Measurements from ENCODE around the gene PCDH9.

The PCDH9 gene

DNA sequence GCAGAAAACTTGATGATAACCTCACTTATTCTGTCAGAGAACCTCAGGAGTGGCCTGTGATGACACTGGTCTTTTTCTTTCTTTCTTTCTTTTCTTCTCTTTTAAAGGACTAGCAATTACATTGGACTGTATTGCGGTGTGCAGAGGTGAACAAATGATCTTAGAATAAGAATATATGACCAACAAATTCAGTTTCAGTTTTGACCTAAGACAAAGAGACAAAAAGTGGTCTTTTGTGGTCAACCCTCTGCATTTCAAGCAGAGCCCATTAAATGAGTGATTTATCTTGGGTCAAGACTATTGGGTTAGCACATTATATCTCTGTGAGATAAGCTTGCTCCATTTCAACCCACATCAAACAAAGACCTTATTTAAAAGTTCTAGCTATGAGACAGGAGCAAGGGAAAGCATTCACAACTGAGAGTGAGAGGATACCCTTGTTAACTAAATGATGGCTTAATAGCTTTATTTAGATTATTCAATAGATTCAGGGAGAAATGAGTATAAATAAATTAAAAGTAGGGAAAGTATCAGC is 644.4 kb downstream of the PCDH9 start:
- no peak for DNase-seq (ENCODE audit: extremely low read depth, insufficient read length)
- no peak overlapping the region for H3K4me3 ChIP-seq (replicated peaks; ENCODE audit: low read depth, low read length)
- no peaks in the 10 kb centered on the region for H3K36me3 ChIP-seq (ENCODE audit: control insufficient read depth, insufficient read depth, low read length)
- TF ChIP-seq, protein P1, sequence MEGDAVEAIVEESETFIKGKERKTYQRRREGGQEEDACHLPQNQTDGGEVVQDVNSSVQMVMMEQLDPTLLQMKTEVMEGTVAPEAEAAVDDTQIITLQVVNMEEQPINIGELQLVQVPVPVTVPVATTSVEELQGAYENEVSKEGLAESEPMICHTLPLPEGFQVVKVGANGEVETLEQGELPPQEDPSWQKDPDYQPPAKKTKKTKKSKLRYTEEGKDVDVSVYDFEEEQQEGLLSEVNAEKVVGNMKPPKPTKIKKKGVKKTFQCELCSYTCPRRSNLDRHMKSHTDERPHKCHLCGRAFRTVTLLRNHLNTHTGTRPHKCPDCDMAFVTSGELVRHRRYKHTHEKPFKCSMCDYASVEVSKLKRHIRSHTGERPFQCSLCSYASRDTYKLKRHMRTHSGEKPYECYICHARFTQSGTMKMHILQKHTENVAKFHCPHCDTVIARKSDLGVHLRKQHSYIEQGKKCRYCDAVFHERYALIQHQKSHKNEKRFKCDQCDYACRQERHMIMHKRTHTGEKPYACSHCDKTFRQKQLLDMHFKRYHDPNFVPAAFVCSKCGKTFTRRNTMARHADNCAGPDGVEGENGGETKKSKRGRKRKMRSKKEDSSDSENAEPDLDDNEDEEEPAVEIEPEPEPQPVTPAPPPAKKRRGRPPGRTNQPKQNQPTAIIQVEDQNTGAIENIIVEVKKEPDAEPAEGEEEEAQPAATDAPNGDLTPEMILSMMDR (IDR thresholded peaks at IDR 0.05; ENCODE audit: insufficient read depth, low read length, poor library complexity, severe bottlenecking) = no peak
- no peaks in the 10 kb centered on the region for H3K27me3 ChIP-seq (replicated peaks; ENCODE audit: control insufficient read depth, insufficient read depth, low read length)

- Histone ChIP-seq H3K27me3 (replicated peaks; ENCODE audit: control insufficient read depth, insufficient read depth, low read length) (no peaks in the 10 kb centered on the region), H3K36me3 (ENCODE audit: control insufficient read depth, insufficient read depth, low read length) (no peaks in the 10 kb centered on the region), H3K4me3 (replicated peaks; ENCODE audit: low read depth, low read length) (no peak overlapping the region)
- no peak for DNase-seq (ENCODE audit: extremely low read depth, insufficient read length)
- TF ChIP-seq, protein P1 (IDR thresholded peaks at IDR 0.05; ENCODE audit: insufficient read depth, low read length, poor library complexity, severe bottlenecking) = no peak
Measured at GRCh38 chr13:66581675-66582074, 648.5 kb downstream of the PCDH9 start.

DNA sequence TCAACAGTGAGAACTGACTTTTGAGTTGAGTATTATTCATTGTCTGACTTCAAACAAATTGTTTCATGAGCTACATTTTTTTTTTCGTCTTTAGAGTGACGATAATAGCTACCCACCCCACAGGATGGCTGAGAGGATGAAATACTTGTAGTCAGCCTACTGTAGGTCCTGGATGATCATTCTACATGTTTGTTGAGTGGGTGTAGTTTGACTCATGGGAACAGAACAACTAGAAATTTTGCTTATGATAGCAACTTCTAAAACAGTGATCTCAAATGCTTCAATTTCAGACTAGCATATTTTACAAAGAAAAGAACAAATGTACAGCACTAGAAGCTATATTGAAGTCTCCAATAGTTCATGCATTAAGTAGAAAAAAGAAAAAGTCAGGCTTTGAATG is 651.8 kb downstream of the PCDH9 start:
- Histone ChIP-seq H3K27me3 (replicated peaks; ENCODE audit: control insufficient read depth, insufficient read depth, low read length) (no peaks in the 10 kb centered on the region), H3K36me3 (ENCODE audit: control insufficient read depth, insufficient read depth, low read length) (no peaks in the 10 kb centered on the region), H3K4me3 (replicated peaks; ENCODE audit: low read depth, low read length) (no peak overlapping the region)
- TF ChIP-seq, protein P1 (IDR thresholded peaks at IDR 0.05; ENCODE audit: insufficient read depth, low read length, poor library complexity, severe bottlenecking) = no peak
- DNase-seq (ENCODE audit: extremely low read depth, insufficient read length) = no peak

- Histone ChIP-seq H3K36me3 (ENCODE audit: control insufficient read depth, insufficient read depth, low read length) (no peaks in the 10 kb centered on the region), H3K27me3 (replicated peaks; ENCODE audit: control insufficient read depth, insufficient read depth, low read length) (no peaks in the 10 kb centered on the region), H3K4me3 (replicated peaks; ENCODE audit: low read depth, low read length) (no peak overlapping the region)
- no peak for DNase-seq (ENCODE audit: extremely low read depth, insufficient read length)
- TF ChIP-seq, protein P1 (IDR thresholded peaks at IDR 0.05; ENCODE audit: insufficient read depth, low read length, poor library complexity, severe bottlenecking) = no peak
Measured at GRCh38 chr13:66577358-66577757, 652.8 kb downstream of the PCDH9 start.

GRCh38 chr13:66576381-66576780 is 653.8 kb downstream of the PCDH9 start:
- H3K27me3 ChIP-seq (replicated peaks; ENCODE audit: control insufficient read depth, insufficient read depth, low read length) = no peaks in the 10 kb centered on the region

More at GRCh38 chr13:66576381-66576780, 653.8 kb downstream of the PCDH9 start:
- TF ChIP-seq, protein P1 (IDR thresholded peaks at IDR 0.05; ENCODE audit: insufficient read depth, low read length, poor library complexity, severe bottlenecking) = no peak
- DNase-seq (ENCODE audit: extremely low read depth, insufficient read length) = no peak
- Histone ChIP-seq H3K4me3 (replicated peaks; ENCODE audit: low read depth, low read length) (no peak overlapping the region), H3K36me3 (ENCODE audit: control insufficient read depth, insufficient read depth, low read length) (no peaks in the 10 kb centered on the region)
